Measurements from ENCODE around the gene TMEM40. TPM values are rescaled to one million over a fixed set of nuclear protein-coding genes. Genes with fewer than 3 reads are reported as not detected.
A peak's percentile ranks its signal among the peaks of the same experiment; 100 is the strongest.
"Not testable (repeated sequence)": the region's sequence is repeated elsewhere in the genome, so short reads cannot be mapped to it uniquely, and the experiment has no call there.

TMEM40 gene
- total RNA-seq, 1 experiment from 2014 or later: not detected

DNA sequence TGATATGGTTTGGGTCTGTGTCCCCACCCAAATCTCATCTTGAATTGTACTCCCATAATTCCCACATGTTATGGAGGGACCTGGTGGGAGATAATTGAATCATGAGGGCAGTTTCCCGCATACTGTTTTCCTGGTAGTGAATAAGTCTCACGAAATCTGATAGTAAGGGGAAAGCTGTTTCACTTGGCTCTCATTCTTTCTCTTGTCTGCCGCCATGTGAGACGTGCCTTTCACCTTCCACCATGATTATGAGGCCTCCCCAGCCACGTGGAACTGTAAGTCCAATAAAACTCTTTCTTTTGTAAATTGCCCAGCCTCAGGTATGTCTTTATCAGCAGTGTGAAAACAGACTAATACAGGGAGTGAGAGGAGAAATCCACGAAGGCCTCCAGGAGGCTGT is 16.9 kb upstream of the TMEM40 start:
- not testable (repeated sequence) for DNase-seq (ENCODE audit: low read depth)

DNA sequence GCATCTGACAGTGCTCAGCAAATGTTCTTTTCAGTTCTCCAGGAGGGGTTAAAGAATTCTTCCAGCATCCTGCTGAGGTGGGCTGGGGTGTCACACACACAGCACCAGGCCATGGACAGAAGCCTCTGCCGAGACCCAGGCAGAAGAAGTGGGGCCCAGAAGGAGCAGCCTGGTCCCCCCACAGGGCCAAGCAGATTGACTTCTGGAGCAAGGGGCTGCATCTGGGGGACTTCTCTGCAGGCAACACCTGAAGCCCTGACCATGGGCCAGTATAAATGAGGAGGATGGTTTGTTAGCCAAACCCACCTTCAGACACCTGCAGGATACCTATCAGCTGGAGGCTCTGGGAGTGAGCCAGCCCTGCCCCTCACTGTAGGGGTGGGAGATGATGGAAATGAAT is 16.2 kb upstream of the TMEM40 start:
- DNase-seq (ENCODE audit: low read depth): no peak

DNA sequence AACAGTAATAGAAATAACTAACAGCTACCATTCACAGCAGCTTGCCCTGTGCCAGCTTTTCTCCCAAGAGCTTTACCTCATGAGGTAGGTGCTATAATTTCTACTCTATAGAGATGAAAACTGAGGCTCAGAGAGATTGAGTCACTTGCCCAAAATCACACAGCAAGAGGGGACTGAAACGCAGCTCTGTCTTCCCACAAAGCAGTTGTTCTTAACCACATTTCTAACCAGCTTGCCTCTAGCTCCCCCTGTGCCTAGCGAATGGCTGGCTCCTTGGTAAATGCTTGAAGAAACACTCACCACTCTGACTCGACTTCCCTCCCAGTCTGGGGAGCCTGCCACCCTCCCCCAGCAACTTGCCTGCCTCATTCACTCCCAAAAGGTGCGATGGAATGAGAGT is 15.6 kb upstream of the TMEM40 start:
- DNase-seq (ENCODE audit: low read depth): no peak

DNA sequence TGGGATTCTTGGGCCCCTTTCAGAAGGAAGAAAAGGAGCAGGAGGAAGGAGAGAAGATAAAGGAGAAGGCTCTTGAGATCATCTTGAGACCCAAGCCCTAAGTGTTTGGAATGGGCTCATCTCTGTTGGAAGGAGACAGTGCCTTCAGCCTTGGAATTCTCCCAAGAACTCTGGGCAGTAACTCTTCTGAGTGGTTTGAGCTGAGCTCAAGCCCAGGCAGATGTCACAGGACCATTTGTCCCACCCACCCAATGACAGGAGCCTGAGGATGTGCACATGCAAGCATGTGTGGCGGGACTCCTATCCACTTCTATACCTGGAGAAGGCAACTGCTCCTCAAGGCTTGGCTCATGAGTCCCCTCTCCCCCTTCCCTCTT is 14.6 kb upstream of the TMEM40 start:
- DNase-seq (ENCODE audit: low read depth): no peak

DNA sequence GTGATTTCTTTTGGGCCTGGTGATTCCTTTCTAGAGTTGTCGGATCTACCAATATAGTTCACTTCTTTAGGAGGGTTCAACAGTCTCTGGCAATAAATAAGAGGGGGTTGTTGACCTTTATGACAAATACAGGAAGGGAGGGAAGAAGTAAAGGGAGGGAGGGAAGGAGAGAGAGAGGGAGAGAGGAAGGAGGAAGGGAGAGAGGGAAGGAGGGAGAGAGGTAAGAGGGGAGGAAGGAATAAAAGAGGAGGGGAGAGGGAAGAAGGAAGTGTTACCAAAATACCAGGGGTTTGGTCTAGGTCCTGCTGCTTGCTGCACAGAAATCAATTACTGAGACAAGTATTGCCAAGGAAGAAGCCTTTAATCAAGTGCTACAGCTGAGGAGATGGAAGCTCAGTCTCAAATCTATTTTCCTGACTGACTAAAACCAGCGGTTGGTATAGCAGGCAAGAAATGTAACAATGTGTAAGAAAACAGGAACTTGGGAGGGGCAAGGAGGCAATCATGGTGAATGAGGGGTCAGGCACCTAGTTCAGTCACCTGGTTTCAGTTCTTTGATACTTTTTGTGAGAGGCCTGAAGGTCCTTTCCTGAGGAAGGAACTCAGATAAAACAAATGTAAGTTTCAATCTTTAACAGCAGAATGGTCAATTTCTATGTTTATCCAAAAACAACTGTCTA is 14.1 kb upstream of the TMEM40 start:
- DNase-seq (ENCODE audit: low read depth): no peak

DNA sequence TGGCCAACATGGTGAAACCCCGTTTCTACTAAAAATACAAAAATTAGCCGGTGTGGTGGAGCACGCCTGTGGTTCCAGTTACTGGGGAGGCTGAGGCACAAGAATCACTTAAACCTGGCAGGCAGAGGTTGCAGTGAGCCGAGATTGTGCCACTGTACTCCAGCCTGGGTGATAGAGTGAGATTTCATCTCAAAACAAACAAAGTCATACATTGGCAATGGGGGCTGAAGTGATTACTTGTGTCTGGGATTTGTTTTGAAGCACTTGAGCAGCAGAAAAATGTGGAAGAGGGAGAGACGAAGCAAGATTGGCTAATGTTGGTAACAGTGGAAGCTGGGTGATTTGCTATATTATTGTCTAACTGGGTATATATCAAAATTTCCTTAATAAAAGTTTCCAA is 13.4 kb upstream of the TMEM40 start:
- no peak for DNase-seq (ENCODE audit: low read depth)

DNA sequence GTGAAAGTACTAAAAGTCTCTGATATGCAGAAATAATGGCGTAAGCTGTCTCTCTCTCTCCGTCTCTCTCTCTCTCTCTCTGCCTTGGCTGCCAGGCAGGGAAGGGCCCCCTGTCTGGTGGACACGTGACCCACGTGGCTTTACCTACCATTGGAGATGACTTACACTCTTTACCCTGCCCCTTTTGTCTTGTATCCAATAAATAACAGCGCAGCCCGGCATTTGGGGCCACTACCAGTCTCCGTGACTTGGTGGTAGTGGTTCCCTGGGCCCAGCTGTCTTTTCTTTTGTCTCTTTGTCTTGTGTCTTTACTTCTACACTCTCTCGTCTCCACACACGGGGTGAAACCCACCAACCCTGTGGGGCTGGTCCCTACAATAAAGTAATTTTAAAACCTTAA is 12.2 kb upstream of the TMEM40 start:
- no peak for DNase-seq (ENCODE audit: low read depth)

DNA sequence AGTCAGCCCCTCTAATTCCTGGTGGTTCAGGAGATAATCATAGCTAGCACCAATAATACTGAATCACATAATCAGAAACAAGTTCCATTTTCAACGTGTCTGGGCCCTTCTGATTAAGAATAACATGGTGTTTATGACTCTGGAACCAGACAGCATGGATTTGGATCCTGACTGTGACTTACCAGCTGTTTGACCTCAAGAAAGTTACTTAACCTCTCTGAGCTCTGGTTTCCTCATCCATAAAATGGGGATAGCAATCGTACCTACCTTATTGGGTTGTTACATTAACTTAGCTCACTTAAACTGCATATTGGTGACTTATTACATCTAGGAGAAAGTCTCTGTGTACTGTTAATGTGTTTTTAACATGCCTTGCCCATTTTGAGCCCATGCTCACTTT is 10.7 kb upstream of the TMEM40 start:
- no peak for DNase-seq (ENCODE audit: low read depth)

DNA sequence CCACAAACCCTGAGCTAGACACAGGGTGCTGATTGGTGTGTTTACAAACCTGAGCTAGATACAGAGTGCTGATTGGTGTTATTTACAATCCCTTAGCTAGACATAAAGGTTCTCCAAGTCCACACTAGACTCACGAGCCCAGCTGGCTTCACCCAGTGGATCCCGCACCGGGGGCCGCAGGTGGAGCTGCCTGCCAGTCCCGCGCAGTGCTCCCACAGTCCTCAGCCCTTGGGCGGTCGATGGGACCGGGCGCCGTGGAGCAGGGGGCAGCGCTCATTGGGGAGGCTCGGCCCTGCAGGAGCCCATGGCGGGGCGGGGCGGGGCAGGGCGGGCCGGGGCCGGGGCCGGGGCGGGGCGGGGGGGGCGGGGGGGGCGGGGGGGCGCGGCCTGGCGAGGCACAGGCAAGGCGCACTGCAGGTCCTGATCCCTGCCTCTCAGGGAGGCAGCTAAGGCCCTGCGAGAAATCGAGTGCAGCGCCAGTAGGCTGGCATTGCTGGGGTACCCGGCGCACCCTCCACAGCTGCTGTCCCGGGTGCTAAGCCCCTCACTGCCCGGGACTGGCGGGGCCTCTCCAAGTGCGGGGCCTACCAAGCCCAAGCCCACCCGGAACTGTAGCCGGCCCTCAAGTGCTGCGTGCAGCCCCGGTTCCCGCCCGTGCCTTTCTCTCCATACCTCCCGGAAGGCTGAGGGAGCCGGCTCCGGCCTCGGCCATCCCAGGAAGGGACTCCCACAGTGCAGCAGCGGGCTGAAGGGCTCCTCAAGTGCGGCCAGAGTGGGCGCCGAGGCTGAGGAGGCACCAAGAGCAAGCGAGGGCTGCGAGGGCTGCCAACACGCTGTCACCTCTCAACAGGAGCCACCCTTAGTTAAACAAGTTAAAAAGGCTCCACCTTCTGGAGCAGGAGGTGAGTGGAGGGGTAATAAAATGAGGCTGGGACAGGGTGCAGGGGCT is 9.8 kb upstream of the TMEM40 start:
- no peak for DNase-seq (ENCODE audit: low read depth)

DNA sequence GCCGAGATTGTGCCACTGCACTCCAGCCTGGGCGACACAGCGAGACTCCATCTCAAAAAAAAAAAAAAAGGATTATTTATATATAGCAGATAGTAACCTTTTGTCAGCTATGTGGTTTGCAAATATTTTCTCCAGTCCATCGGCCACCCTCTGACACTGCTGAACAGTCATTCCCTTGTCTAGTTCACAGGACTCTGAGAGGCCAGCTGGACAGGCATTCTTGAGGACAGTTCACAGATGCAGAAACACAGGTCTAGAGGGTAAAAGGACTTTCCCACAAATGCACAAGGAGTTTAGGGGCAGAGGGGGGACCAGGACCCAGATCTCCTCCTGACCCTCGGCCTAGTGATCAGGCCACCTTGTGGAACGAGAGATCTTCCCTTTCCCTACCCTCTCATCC is 7.5 kb upstream of the TMEM40 start:
- peak; percentile 49 for DNase-seq (ENCODE audit: low read depth)

DNA sequence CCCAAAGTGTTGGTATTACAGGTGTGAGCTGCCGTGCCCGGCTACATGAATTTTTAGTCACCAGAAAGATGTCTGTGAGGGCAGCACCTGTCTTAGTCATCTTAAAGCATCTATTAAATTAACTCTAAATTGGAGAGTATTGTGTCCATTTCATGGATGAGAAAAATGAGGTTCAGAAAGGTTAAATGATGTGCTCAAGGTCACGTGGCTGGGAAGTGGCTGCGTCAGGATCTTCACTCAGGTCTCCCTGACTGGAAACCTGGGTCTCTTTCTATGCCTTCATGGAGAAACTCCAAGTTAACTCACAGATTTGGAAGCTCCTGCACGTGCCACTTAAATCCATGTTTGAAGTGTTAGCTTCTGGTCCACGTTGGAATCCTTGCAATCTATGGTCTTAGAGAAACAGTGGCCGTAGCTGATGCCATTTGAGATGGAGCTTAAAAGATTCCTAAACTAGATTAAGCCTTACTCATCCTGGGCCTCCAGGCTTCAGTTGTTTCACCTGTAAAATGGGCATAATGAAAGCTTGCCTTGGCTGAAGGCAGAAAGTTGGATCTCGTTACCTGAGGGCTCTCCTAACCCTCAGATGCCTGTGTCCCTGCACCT is 5.2 kb upstream of the TMEM40 start:
- no peak for DNase-seq (ENCODE audit: low read depth)

DNA sequence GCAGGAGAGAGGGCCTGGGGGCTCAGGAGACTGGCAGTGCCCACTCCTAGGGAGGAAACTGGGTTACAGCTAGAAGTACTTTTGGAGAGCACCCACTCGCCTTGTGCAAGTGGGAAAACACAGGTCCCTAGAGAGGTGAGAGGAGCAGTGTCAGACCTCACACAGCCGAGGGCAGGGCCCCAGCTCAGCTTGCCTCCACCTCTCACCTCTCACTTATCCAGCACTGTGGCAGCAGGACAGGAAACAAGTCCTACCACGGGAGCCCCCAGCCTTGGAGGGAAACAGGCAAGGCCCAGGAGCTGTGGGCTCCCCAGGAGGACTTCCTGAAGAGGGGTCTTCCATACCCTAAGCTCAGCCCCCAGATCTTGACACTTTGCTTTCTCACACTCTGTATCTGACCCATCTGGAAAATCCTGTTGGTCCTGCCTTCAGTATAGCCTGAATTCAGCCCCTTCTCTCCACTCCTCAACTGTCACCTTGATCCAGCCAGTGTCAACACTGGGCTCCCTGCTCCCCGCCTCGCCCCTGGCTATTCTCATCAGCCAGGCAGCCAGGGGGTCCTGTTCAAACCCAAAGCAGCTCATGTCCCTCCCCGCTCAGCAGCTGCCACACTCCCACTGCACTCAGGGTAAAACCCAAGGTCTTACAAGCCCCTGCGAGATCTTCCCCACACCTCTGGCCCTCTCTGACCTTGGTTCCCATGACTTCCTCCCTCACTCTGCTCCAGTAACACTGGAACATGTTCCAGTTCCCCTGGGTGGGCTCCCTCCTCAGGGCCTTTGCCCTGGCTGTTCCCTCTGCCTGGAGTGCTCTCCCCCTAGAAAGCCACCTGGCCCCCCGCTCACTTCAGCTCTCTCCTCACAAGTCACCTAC is 870 bp upstream of the TMEM40 start:
- DNase-seq (ENCODE audit: low read depth): no peak

DNA sequence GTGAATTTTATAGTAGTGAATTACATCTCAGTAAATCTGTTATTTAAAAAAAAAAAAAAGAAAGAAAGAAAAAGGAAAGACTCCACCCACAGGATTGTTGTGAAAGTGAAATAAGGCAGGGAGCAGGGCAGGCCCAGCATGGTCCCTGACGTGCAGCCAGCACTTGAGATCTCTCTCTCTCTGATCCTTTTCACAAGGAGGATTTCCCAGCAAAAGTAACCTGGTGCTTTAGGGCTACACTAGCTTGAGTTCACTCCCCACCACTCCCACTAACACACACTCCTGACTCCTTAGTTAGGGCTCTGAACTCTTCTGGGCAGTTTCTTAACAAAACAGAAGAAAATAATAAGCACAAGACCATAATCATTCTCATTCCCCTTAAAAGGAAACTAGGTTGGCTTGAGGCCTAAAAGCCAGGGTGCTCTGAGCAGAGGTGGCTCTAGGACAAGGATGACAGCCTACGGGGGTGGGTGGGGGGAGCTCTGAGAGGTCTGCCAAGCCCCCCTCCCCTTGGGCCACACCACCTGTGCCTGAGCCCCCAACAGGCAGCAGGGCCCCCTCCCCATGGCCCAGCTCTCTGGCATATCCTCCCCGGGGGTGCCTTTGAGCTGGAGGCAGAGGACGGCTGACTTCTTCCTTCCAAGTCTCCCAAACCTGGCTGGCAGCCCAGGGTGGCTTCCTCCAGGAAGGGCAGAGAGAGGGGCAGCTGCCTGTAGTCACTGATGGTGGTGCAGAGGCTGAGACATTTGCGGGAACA is 856 bp downstream of the TMEM40 start:
- peak; percentile 50 for DNase-seq (ENCODE audit: low read depth)

DNA sequence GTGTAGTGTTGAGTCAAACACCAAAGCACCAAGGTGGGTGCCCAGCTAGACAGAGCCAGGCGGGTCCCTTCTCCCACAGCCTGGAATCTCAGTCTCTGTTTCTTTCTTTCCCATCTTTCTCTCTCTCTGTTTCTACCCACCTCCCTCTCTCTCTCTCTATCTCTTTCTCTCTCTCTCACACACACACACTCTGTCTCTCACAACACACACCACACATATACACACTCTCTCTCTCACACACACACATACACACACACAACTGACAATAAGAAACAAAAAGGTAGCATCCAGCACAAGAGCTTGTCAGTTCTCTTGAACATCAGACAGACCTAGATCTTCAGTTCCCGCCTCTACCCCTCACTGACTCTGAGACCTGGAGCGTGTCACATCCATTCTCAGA is 2.4 kb downstream of the TMEM40 start:
- no peak for DNase-seq (ENCODE audit: low read depth)

DNA sequence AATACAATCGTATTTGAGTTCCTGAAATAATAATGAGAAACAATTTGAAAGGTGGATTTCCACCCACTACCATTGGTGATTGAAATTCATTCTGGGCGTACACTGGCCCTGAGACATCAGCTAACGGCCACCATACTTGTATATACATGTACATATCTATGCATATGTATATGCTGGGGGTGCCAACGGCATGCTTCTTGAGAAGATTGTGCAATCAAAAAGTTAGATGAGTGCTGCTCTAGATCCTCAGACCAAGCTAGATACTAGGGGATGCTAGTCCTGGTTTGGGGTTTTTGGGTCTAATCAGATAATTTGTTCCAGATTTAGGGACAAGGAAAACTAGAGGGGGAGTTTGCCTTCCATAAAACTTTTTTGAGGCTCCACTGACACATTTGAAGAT is 2.9 kb downstream of the TMEM40 start:
- DNase-seq (ENCODE audit: low read depth): no peak

DNA sequence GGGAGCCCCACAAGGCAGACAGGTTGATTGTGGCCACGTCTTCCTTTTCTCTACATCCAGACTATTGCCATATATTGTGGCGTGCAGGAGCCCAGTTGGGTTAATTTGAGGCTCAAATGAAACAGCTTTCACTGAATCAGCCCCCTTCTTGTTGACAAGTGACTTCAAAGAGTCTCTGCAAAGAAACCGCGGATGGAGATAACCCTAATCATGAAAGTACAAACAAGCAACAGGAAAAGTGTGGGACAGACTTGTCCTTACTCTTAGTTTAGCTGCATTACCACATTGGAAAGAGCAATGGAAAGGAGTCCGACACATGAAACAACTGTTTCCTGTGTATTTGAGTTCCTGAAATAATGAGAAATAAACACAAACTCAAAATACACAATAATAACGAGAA is 3.3 kb downstream of the TMEM40 start:
- no peak for DNase-seq (ENCODE audit: low read depth)

DNA sequence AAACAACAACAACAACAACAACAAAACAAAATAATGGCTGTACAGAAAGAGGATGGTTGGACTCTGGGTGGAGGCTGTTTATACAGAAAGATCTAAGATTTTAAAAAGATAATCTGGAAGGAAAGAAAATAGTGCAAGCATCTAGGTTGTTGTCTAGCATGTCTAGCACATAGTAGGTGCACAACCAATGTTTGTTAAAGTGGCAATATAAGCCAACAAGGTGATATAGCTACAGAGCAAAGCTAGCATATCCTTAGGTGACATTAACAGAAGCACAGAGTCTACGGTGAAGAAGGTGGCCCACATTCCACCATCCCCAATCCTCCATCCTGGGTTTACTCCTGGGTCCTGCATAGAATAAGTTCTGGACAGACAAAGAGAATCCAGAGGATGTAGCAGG is 4.7 kb downstream of the TMEM40 start:
- DNase-seq (ENCODE audit: low read depth): no peak

DNA sequence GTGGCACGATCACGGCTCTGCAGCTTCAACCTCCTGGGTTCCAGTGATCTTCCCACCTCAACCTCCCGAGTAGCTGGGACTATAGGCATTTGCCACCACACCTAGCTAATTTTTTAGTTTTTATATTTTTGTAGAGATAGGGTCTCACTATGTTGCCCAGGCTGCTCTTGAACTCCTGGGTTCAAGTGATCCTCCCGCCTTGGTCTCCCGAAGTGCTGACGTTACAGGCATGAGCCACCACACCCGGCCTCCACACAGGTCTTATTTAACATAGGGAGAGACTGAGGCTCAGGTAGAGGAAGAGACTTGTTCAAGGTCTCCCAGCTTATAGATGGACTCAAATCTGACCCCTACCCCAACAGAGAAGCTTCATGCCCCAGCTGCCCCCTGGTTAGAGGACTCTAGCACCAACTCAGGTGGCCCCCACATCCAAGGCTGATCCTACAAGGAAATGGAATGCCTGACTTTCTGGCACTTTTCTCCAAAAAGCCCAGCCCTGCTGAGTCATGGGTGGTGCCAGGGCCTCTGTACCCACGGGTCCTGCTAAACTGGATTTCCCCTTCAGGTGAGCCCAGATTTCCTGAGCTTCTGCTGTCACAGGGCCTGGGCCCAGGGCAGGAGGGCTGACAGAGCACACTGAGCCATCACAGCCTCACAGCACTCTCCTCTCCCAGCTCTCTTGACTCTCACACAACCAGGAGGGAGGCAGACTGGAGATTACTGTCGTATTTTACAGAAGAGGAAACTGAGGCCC is 5.6 kb downstream of the TMEM40 start:
- DNase-seq (ENCODE audit: low read depth): no peak

DNA sequence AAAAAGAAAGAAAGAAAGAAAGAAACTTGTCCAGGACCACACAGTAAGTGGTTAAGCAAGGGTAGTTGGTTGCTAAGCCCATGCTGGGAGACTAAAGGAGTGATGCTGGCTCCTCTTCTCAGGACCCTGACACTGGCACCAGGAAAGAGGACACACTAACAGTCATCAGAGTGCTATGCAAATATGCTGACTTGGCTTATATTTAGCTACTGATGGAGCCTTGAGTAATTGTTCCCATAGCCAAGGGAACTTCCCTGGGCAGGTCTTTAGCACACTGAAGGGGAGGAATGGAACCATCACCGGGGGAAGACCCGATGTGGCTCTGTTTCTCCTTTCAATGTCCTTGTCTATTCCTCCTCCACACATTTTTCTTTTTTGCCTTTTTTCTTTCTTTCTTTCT is 6.2 kb downstream of the TMEM40 start:
- DNase-seq (ENCODE audit: low read depth): peak; percentile 17

DNA sequence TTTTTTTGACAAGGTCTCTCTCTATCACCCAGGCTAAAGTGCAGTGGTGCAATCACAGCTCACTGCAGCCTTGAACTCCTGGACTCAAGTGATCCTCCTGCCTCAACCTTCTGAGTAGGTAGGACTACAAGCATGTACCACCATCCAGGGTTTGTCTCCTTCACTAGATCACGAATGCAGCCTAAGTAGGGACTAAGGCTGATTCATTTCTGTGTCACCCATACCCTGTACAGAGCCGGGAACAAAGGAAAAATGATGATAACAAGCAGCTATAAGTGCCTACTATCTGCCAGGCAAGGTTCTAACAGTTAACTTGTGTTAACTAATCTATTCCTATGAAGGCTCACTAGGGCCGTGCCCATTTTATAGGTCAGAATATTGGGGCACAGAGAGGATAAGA is 7.0 kb downstream of the TMEM40 start:
- no peak for DNase-seq (ENCODE audit: low read depth)
